GM18858 (cell line): ENCODE data around the gene ZGRF1.
"Not testable (repeated sequence)": the region's sequence is repeated elsewhere in the genome, so short reads cannot be mapped to it uniquely, and the experiment has no call there.

Experiments used
- ATAC-seq: cut with Tn5 transposase; IDR thresholded peaks from one replicate; pipeline ENCODE4 v1.9.1; 2021; ENCODE audit not compliant: unreplicated experiment

Gene ZGRF1

GRCh38 chr4:112642526-112642925 is 5.8 kb upstream of the ZGRF1 start:
- no peak for ATAC-seq

GRCh38 chr4:112637552-112637866 is 800 bp upstream of the ZGRF1 start:
- ATAC-seq = no peak

GRCh38 chr4:112633477-112634235 is 3.1 kb downstream of the ZGRF1 start:
- no peak for ATAC-seq

- ATAC-seq = no peak
These were observed 10.5 kb downstream of the ZGRF1 start for GRCh38 chr4:112626228-112626627.

- ATAC-seq = no peak
These were observed 19.7 kb downstream of the ZGRF1 start for GRCh38 chr4:112616984-112617383.

- not testable (repeated sequence) for ATAC-seq
These were observed 23.9 kb downstream of the ZGRF1 start for GRCh38 chr4:112612814-112613213.

GRCh38 chr4:112604589-112604988 is 32.1 kb downstream of the ZGRF1 start:
- peak; percentile 46 for ATAC-seq

- no peak for ATAC-seq
These were observed 41.7 kb downstream of the ZGRF1 start for GRCh38 chr4:112594993-112595392.

- ATAC-seq = peak; percentile 64
These were observed 43.1 kb downstream of the ZGRF1 start for GRCh38 chr4:112593438-112594133.

GRCh38 chr4:112592717-112593116 is 44.0 kb downstream of the ZGRF1 start:
- no peak for ATAC-seq

GRCh38 chr4:112591593-112591992 is 45.1 kb downstream of the ZGRF1 start:
- ATAC-seq = no peak

- ATAC-seq = no peak
These were observed 47.5 kb downstream of the ZGRF1 start for GRCh38 chr4:112589206-112589605.

- no peak for ATAC-seq
These were observed 50.6 kb downstream of the ZGRF1 start for GRCh38 chr4:112585977-112586736.

- ATAC-seq = no peak
These were observed 69.2 kb downstream of the ZGRF1 start for GRCh38 chr4:112567536-112567935.

GRCh38 chr4:112564706-112565270 is 71.9 kb downstream of the ZGRF1 start:
- no peak for ATAC-seq

GRCh38 chr4:112563431-112564200 is 73.1 kb downstream of the ZGRF1 start:
- no peak for ATAC-seq

GRCh38 chr4:112562254-112562879 is 74.3 kb downstream of the ZGRF1 start:
- ATAC-seq = no peak

GRCh38 chr4:112560084-112560483 is 76.6 kb downstream of the ZGRF1 start:
- ATAC-seq = peak; percentile 53

- ATAC-seq = no peak
These were observed 77.7 kb downstream of the ZGRF1 start for GRCh38 chr4:112559053-112559452.

- no peak for ATAC-seq
These were observed 78.9 kb downstream of the ZGRF1 start for GRCh38 chr4:112557676-112558411.
